Stimulated activated CD4-positive, alpha-beta T cell treated with anti-CD3 and anti-CD28 coated beads, Interleukin-4, amount 100 ng/mL, for 4 hours (primary cell): Measurements from ENCODE around the gene UMODL1.

ENCODE experiments used
- DNase-seq, 2 experiments: peaks; one replicate each; pipeline ENCODE4 v3.0.0-alpha.2; 2020

Gene UMODL1

GRCh38 chr21:42135386-42136052, 64.4 kb downstream of the UMODL1 start:
- no peak for DNase-seq

- DNase-seq, result no peak
Measured at GRCh38 chr21:42137191-42137904, 66.2 kb downstream of the UMODL1 start.

GRCh38 chr21:42140196-42140934, 69.2 kb downstream of the UMODL1 start:
- no peak for DNase-seq

- DNase-seq, result no peak
Measured at GRCh38 chr21:42141643-42142042, 70.5 kb downstream of the UMODL1 start.

GRCh38 chr21:42142141-42142540, 71.0 kb downstream of the UMODL1 start:
- no peak for DNase-seq

GRCh38 chr21:42142627-42143026, 71.5 kb downstream of the UMODL1 start:
- no peak for DNase-seq

GRCh38 chr21:42143111-42143510, 72.0 kb downstream of the UMODL1 start:
- no peak for DNase-seq

GRCh38 chr21:42144221-42144620, 73.1 kb downstream of the UMODL1 start:
- no peak for DNase-seq

GRCh38 chr21:42144679-42145568, 73.8 kb downstream of the UMODL1 start:
- DNase-seq, result no peak

- DNase-seq, result peak; percentile 47 to 48
Measured at GRCh38 chr21:42145569-42146272, 74.6 kb downstream of the UMODL1 start.

GRCh38 chr21:42146273-42146805, 75.2 kb downstream of the UMODL1 start:
- no peak for DNase-seq

- DNase-seq, result no peak
Measured at GRCh38 chr21:42146821-42147220, 75.7 kb downstream of the UMODL1 start.

GRCh38 chr21:42147386-42148020, 76.4 kb downstream of the UMODL1 start:
- DNase-seq, result no peak

- DNase-seq, result no peak
Measured at GRCh38 chr21:42148097-42148496, 77.0 kb downstream of the UMODL1 start.

- no peak for DNase-seq
Measured at GRCh38 chr21:42148584-42148983, 77.5 kb downstream of the UMODL1 start.

- no peak for DNase-seq
Measured at GRCh38 chr21:42149656-42150473, 78.7 kb downstream of the UMODL1 start.

- no peak for DNase-seq
Measured at GRCh38 chr21:42150474-42151085, 79.5 kb downstream of the UMODL1 start.

GRCh38 chr21:42151148-42151947, 80.2 kb downstream of the UMODL1 start:
- no peak for DNase-seq

GRCh38 chr21:42151948-42152220, 80.8 kb downstream of the UMODL1 start:
- DNase-seq, result no peak
